Measurements from ENCODE around the gene MYH6. TPM values are rescaled to one million over a fixed set of nuclear protein-coding genes. Genes with fewer than 3 reads are reported as not detected.
A peak's percentile ranks its signal among the peaks of the same experiment; 100 is the strongest.

The MYH6 gene
- total RNA-seq, 6 donors from 2014 or later, result not detected

DNA sequence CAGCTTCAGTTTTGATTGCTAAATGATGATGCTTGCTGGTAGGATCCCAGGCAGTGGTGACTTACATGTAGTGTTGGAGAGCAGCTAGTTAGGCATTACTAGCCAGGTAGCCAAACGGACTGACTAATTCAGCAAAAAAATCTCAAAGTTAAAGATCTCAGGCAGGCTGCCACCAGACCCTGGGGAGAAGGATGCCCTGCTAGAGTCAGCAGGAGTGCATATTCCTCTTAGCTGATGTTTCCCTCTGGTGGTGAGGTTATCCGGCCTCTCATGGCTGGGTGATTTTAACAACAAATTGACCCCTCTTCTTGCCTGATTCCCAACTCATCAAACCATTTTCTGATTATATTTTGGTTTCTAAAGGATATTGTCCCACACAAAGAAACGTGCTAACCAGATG lies 45.9 kb downstream of the MYH6 start:
- 59 to 76% methylated on average over 3 of the region's 3 CpGs for WGBS, 2 donors
- Histone ChIP-seq H3K27me3 (peaks cover 0 to 13% (median 6%) of the 10 kb centered on the region in 4 donors), H3K4me3 (no peak overlapping the region), H3K36me3 (peaks cover 0 to 3% (median 0%) of the 10 kb centered on the region in 4 donors), H3K27ac (no peak overlapping the region), H3K4me1 (peaks cover 2 to 22% (median 11%) of the 10 kb centered on the region in 4 donors), H3K9me3 (no peaks in the 10 kb centered on the region)
- DNase-seq (no peak), ATAC-seq (ENCODE audit: low FRiP score in 2 of 2) (no peak)
- no peak for TF ChIP-seq POLR2A (IDR thresholded peaks at IDR 0.05)
- TF ChIP-seq EP300 (IDR thresholded peaks at IDR 0.05), result no peak
- TF ChIP-seq, protein P1, sequence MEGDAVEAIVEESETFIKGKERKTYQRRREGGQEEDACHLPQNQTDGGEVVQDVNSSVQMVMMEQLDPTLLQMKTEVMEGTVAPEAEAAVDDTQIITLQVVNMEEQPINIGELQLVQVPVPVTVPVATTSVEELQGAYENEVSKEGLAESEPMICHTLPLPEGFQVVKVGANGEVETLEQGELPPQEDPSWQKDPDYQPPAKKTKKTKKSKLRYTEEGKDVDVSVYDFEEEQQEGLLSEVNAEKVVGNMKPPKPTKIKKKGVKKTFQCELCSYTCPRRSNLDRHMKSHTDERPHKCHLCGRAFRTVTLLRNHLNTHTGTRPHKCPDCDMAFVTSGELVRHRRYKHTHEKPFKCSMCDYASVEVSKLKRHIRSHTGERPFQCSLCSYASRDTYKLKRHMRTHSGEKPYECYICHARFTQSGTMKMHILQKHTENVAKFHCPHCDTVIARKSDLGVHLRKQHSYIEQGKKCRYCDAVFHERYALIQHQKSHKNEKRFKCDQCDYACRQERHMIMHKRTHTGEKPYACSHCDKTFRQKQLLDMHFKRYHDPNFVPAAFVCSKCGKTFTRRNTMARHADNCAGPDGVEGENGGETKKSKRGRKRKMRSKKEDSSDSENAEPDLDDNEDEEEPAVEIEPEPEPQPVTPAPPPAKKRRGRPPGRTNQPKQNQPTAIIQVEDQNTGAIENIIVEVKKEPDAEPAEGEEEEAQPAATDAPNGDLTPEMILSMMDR (IDR thresholded peaks at IDR 0.05), result no peak
- no peak for TF ChIP-seq POLR2AphosphoS5 (IDR thresholded peaks at IDR 0.05)

DNA sequence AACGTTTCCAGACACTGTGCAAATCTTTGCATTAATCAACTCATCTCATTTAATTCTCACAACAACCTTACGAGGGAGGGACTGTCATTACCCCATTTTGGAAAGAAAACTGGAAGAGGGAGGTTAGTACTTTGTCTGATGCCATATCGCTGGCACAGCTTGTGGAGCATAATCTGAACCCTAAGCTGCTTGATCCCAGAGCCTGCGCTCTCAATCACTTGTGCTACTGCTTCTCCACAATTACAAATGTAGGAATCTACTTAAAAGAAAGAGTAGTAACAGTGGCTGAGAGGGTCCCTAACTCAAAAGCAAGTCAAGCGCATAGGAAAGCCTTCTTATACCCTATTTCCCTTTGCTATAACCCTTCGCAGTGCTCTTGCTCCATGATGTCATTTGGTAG lies 46.3 kb downstream of the MYH6 start:
- Histone ChIP-seq H3K9me3 (no peaks in the 10 kb centered on the region), H3K27me3 (peaks cover 0 to 13% (median 6%) of the 10 kb centered on the region in 4 donors), H3K4me3 (no peak overlapping the region), H3K27ac (no peak overlapping the region), H3K36me3 (peaks cover 0 to 5% (median 0%) of the 10 kb centered on the region in 4 donors), H3K4me1 (peaks cover 2 to 22% (median 11%) of the 10 kb centered on the region in 4 donors)
- ATAC-seq (ENCODE audit: low FRiP score in 2 of 2) (no peak), DNase-seq (no peak)
- TF ChIP-seq EP300 (IDR thresholded peaks at IDR 0.05) (no peak), POLR2AphosphoS5 (IDR thresholded peaks at IDR 0.05) (no peak)
- WGBS, 2 donors, result 80 to 87% methylated on average over 6 of the region's 6 CpGs

DNA sequence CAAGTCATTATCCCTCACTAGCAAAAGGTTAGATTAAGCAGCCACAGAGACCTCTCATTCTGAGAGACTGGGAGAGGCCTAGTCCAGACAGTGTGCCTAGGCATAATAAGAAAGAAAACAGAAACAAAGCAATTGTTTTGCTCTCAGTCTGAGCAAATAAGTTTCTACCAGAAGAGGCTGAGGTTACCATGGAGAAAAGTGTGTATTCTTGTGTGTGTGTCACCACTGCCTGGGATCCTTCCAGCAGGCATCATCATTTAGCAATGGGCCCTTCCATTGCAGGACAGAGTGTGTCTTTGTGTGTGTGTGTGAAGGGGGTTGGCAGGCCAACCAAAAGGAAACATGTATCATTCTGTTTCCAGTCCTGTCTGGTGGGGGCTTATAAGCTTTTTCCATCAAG lies 46.8 kb downstream of the MYH6 start:
- Histone ChIP-seq H3K27ac (no peak overlapping the region), H3K36me3 (peaks cover 0 to 5% (median 0%) of the 10 kb centered on the region in 4 donors), H3K4me3 (no peak overlapping the region), H3K9me3 (no peaks in the 10 kb centered on the region), H3K27me3 (peaks cover 0 to 13% (median 6%) of the 10 kb centered on the region in 4 donors), H3K4me1 (peaks cover 2 to 22% (median 11%) of the 10 kb centered on the region in 4 donors)
- DNase-seq, result no peak
- ATAC-seq (ENCODE audit: low FRiP score in 2 of 2), result no peak
- TF ChIP-seq, protein P1 (IDR thresholded peaks at IDR 0.05), result no peak

DNA sequence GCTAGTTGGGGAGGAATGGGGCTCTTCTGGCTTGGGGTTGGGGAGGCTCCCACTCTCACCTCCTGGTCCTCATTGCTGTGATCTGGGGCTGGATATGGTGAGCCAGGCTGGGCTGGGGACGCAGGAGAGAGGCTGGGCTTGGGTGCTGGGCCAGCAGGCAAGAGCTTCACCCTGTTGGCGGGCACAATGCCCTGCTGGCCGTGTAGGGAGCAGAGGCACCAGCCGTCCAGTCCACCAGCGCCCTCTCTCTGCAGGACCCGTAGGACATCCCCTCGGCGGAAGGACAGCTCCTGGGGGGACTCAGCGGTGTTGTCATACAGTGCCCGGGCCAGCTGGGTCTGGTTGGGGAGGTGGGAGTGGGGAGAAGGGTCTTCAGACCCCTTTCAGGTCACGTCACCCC lies 47.6 kb downstream of the MYH6 start:
- WGBS, 2 donors, result 71% methylated on average over 10 of the region's 11 CpGs; no CpG with 5 or more reads in 1 of the 2 donors
- no peaks in the 10 kb centered on the region for H3K9me3 ChIP-seq
- H3K27me3 ChIP-seq, result peaks cover 0 to 7% (median 6%) of the 10 kb centered on the region in 4 donors
- H3K36me3 ChIP-seq, result peaks cover 0 to 5% (median 0%) of the 10 kb centered on the region in 4 donors
- ATAC-seq (ENCODE audit: low FRiP score in 2 of 2) (no peak), DNase-seq (no peak)
- no peak overlapping the region for H3K27ac ChIP-seq
- no peak overlapping the region for H3K4me3 ChIP-seq
- peaks cover 2 to 15% (median 9%) of the 10 kb centered on the region in 4 donors for H3K4me1 ChIP-seq
- TF ChIP-seq, protein P1 (IDR thresholded peaks at IDR 0.05), result no peak
- TF ChIP-seq POLR2A (IDR thresholded peaks at IDR 0.05), result no peak
- TF ChIP-seq POLR2AphosphoS5 (IDR thresholded peaks at IDR 0.05), result no peak
- no peak for TF ChIP-seq EP300 (IDR thresholded peaks at IDR 0.05)

DNA sequence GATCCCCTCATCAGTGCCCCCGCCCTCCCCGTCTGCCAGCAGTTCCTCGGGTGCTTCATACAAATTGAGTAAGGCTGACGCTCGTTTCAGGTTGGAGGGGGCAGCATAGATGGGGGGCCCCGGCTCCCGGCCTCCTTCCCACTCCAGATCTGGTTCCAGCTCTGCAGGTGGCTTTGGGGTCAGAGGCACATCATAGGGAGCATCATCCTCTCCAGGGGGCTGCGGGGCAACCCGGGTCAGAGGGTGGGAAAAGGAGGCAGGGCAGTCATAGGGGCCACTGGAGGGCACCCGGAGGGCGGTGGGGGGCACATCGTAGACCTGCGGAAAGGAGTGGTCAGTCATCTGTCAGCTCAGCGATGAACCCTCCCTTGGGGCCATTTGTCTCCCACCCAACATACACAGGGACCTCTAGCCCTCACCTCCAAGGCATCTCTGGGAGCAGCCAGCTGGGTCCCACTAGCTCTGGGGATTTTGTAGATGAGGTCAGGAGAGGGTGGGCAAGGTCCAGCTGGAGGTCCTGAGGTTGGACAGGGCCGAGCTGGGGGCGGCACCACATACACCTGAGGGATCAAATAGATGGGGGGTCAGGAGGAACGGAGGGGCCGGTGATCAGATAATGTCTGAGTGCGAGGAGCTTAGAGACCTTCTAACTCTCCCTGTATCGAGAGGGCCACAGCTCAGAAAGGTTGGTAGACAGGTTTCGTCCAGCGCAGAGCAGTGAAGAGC lies 48.2 kb downstream of the MYH6 start:
- peaks cover 0 to under 1% (median under 1%) of the 10 kb centered on the region in 4 donors for H3K27me3 ChIP-seq
- no peak overlapping the region for H3K4me3 ChIP-seq
- ATAC-seq (ENCODE audit: low FRiP score in 2 of 2) (no peak), DNase-seq (peak in 1 of 2 donors; percentile 46)
- TF ChIP-seq POLR2AphosphoS5 (IDR thresholded peaks at IDR 0.05), result no peak
- TF ChIP-seq POLR2A (IDR thresholded peaks at IDR 0.05), result no peak
- no peak for TF ChIP-seq EP300 (IDR thresholded peaks at IDR 0.05)
- TF ChIP-seq, protein P1 (IDR thresholded peaks at IDR 0.05), result no peak
- peaks cover 0 to 5% (median 0%) of the 10 kb centered on the region in 4 donors for H3K36me3 ChIP-seq
- H3K4me1 ChIP-seq, result peaks cover 2 to 9% (median 5%) of the 10 kb centered on the region in 4 donors
- 83 to 89% methylated on average over 17 to 21 of the region's 22 CpGs for WGBS, 2 donors
- no peak overlapping the region for H3K27ac ChIP-seq
- H3K9me3 ChIP-seq, result no peaks in the 10 kb centered on the region

Data from upper lobe of left lung (tissue), 6 donors.